ENCODE data around the gene FCER2. TPM values are rescaled to one million over a fixed set of nuclear protein-coding genes. Genes with fewer than 3 reads are reported as not detected.

The FCER2 gene
- total and polyA plus RNA-seq, 2 of the 4 experiments (the other 2 are of a cell fraction), result not detected

DNA sequence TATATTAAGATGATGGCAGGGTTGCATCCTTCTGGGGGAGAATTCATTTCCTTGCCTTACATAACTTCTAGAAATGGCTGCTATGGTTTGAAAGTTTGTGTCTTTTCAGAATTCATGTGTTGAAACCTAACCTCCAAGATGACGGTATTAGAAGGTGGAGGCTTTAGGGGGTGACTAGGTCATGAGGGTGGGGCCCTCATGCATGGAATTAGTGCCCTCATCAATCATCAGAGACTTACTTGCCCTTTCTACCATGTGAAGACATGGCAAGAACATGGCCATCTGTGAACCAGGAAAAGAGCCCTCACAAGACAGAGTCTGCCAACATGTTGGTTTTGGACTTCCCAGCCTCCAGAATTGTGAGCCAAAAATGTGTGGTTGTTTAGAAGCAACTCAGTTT, 14.8 kb upstream of the FCER2 start:
- Histone ChIP-seq H2AK5ac (ENCODE audit: low read depth, low read length) (no peak overlapping the region), H3K9me3 (ENCODE audit: control insufficient read depth, insufficient read depth, low read length) (peaks cover 2% of the 10 kb centered on the region; the same call in 1 of the 2 replicates), H3K23ac (ENCODE audit: low read depth, low read length) (no peak overlapping the region), H4K91ac (ENCODE audit: insufficient read depth, low read depth, low read length) (no peak overlapping the region), H4K8ac (ENCODE audit: low read depth in 2 of 2, low read length in 2 of 2) (no peak overlapping the region), H3K9ac (ENCODE audit: low read depth, low read length) (no peak overlapping the region), H2BK20ac (ENCODE audit: low read depth, low read length) (no peak overlapping the region), H3K36me3 (ENCODE audit: control insufficient read depth, insufficient read depth, low read length) (no peaks in the 10 kb centered on the region), H3K14ac (replicated peaks; ENCODE audit: low read depth, low read length) (no peak overlapping the region), H3K4me2 (ENCODE audit: low read depth, low read length) (no peak overlapping the region), H3K79me1 (ENCODE audit: low read depth in 1 of 2, low read length in 2 of 2) (no peaks in the 10 kb centered on the region), H2AFZ (replicated peaks; ENCODE audit: low read length, poor library complexity) (no peak overlapping the region), H2BK15ac (ENCODE audit: low read depth, low read length) (no peak overlapping the region), H4K20me1 (ENCODE audit: insufficient read depth, low read length) (no peaks in the 10 kb centered on the region), H2AK9ac (replicated peaks; ENCODE audit: low read depth, low read length, poor library complexity) (no peak overlapping the region), H3K4me3 (ENCODE audit: insufficient read depth, low read depth, low read length) (no peak overlapping the region), H3K18ac (ENCODE audit: low read depth, low read length) (no peak overlapping the region), H3K4me1 (ENCODE audit: control insufficient read depth, insufficient read depth, low read length) (no peaks in the 10 kb centered on the region), H2BK120ac (ENCODE audit: low read depth, low read length) (no peak overlapping the region), H3K9me1 (ENCODE audit: insufficient read depth, low read length) (no peaks in the 10 kb centered on the region), H3K56ac (ENCODE audit: extremely low read depth, insufficient read depth, low read length) (no peak overlapping the region), H4K5ac (ENCODE audit: low read depth, low read length) (no peak overlapping the region), H3K27me3 (ENCODE audit: control insufficient read depth, insufficient read depth, low read length) (peaks cover 4% of the 10 kb centered on the region), H3K27ac (ENCODE audit: insufficient read depth, low read length) (no peak overlapping the region), H3K4ac (ENCODE audit: low read depth, low read length) (no peak overlapping the region), H2BK5ac (ENCODE audit: low read depth, low read length, poor library complexity, severe bottlenecking) (no peak overlapping the region)
- dilution Hi-C loops (cut with HindIII; ENCODE audit: low sequenced_read_pairs, unreplicated experiment), result no loop called here
- TF ChIP-seq, protein P1, sequence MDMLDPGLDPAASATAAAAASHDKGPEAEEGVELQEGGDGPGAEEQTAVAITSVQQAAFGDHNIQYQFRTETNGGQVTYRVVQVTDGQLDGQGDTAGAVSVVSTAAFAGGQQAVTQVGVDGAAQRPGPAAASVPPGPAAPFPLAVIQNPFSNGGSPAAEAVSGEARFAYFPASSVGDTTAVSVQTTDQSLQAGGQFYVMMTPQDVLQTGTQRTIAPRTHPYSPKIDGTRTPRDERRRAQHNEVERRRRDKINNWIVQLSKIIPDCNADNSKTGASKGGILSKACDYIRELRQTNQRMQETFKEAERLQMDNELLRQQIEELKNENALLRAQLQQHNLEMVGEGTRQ (IDR thresholded peaks at IDR 0.05; ENCODE audit: low read depth, low read length), result no peak
- TF ChIP-seq POLR2A (IDR thresholded peaks at IDR 0.05; ENCODE audit: low read depth, low read length) (no peak), SMC3 (IDR thresholded peaks at IDR 0.05; ENCODE audit: low read depth, low read length) (no peak), NFE2L2 (IDR thresholded peaks at IDR 0.05; ENCODE audit: low read depth, low read length) (no peak), CEBPB (IDR thresholded peaks at IDR 0.05; ENCODE audit: low read depth, low read length) (no peak)
- ChIA-PET POLR2A (ENCODE audit: unreplicated experiment) (no interaction called here), CTCF (no interaction called here)
- no CpG with 5 or more reads among the region's 1 CpG for WGBS, 2 experiments (ENCODE audit: extremely low coverage in 2 of 2, insufficient read length in 1 of 2)
- intact Hi-C loops (cut with micrococcal nuclease), result no loop called here
- DNase-seq, result no peak
- no peak for ATAC-seq (ENCODE audit: low read depth)
- in situ Hi-C loops (cut with MboI; ENCODE audit: low sequenced_read_pairs), result no loop called here
- no TSS peak for BruUV-seq (replicated peaks)
